Mesothelial cell of epicardium (in vitro differentiated cells): ENCODE results near the gene HLA-E. TPM values are rescaled to one million over a fixed set of nuclear protein-coding genes. Genes with fewer than 3 reads are reported as not detected.

ENCODE experiments used
- DNase-seq, 2 experiments: peaks; one replicate each; pipeline ENCODE4 v3.0.0; 2021; ENCODE audit warnings: low spot score in 2 of 2; ENCODE audit not compliant: unreplicated experiment in 2 of 2
- H3K27ac Mint-ChIP-seq: 2 replicates; pipeline ENCODE4 v1.8.0; 2021; ENCODE audit warnings: mixed read lengths
- H3K27me3 Mint-ChIP-seq: 2 replicates; pipeline ENCODE4 v1.8.0; 2021; ENCODE audit warnings: low read depth, mixed read lengths
- H3K36me3 Mint-ChIP-seq: 2 replicates; pipeline ENCODE4 v1.8.0; 2021; ENCODE audit warnings: mixed read lengths
- H3K4me1 Mint-ChIP-seq: 2 replicates; pipeline ENCODE4 v1.8.0; 2021; ENCODE audit warnings: mixed read lengths
- H3K4me3 Mint-ChIP-seq: 2 replicates; pipeline ENCODE4 v1.8.0; 2021; ENCODE audit warnings: mild to moderate bottlenecking, moderate library complexity, mixed read lengths
- H3K9me3 Mint-ChIP-seq: 2 replicates; pipeline ENCODE4 v1.8.0; 2021; ENCODE audit warnings: mixed read lengths
- total RNA-seq: library from RNA; stranded (reverse); gene quantifications from 3 replicates; pipeline ENCODE4 v1.2.1, GENCODE V29; 2021
- TF ChIP-seq, protein P1 (sequence below): fragments of 200-600 bp; sonication (generic); IDR thresholded peaks from one replicate; pipeline ENCODE4 v1.5.0; 2021; ENCODE audit warnings: antibody characterized with exemption; ENCODE audit not compliant: unreplicated experiment

Gene HLA-E
- total RNA-seq, 1 donor from 2014 or later, result 59.5 TPM

DNA sequence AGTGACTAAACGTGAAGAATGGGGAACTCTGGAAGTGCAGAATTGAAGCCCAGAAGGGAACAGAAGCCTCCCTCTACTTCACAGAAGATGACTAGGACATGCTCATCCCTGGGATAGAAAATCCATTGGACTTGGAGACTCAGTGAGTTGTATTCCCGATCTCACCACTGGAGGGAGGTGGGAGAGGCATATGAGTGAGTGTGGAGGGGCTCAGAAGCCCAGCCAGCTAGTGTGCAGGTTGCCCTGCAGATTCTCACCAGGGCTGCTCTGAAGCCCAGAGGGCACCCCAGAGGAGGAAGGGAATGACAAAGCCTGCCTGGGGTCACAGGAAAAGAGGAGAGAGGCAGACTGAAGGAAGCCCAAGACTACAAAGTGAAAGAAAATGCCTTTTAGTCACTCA lies 42.1 kb upstream of the HLA-E start:
- no peaks in the 10 kb centered on the region for H3K4me1 Mint-ChIP-seq
- DNase-seq, result no peak
- TF ChIP-seq, protein P1, sequence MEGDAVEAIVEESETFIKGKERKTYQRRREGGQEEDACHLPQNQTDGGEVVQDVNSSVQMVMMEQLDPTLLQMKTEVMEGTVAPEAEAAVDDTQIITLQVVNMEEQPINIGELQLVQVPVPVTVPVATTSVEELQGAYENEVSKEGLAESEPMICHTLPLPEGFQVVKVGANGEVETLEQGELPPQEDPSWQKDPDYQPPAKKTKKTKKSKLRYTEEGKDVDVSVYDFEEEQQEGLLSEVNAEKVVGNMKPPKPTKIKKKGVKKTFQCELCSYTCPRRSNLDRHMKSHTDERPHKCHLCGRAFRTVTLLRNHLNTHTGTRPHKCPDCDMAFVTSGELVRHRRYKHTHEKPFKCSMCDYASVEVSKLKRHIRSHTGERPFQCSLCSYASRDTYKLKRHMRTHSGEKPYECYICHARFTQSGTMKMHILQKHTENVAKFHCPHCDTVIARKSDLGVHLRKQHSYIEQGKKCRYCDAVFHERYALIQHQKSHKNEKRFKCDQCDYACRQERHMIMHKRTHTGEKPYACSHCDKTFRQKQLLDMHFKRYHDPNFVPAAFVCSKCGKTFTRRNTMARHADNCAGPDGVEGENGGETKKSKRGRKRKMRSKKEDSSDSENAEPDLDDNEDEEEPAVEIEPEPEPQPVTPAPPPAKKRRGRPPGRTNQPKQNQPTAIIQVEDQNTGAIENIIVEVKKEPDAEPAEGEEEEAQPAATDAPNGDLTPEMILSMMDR, result no peak
- no peak overlapping the region for H3K27ac Mint-ChIP-seq
- H3K27me3 Mint-ChIP-seq, result peaks cover 93% of the 10 kb centered on the region
- H3K36me3 Mint-ChIP-seq, result no peaks in the 10 kb centered on the region
- H3K4me3 Mint-ChIP-seq, result no peak overlapping the region
- H3K9me3 Mint-ChIP-seq, result no peaks in the 10 kb centered on the region

DNA sequence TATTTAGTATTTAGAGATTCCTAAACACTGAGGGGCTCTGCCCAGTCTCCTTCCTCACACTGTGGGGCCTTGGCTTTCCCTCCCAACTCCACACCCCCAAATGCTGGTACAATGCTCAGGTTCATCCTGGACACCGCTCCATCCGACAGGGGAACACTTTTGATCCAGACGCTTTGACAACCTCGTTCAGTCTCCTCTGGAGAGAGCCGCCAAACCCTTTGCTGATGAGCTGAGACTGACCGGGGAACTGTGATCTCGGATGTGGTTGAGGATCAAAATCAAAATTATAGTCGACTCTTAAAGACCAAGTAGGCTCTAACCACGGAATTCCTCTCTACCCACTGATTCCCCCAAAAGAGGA lies 38.8 kb upstream of the HLA-E start:
- peaks cover 93% of the 10 kb centered on the region for H3K27me3 Mint-ChIP-seq
- no peaks in the 10 kb centered on the region for H3K4me1 Mint-ChIP-seq
- no peaks in the 10 kb centered on the region for H3K36me3 Mint-ChIP-seq
- H3K9me3 Mint-ChIP-seq, result no peaks in the 10 kb centered on the region
- TF ChIP-seq, protein P1, result no peak
- H3K27ac Mint-ChIP-seq, result no peak overlapping the region
- DNase-seq, result no peak
- H3K4me3 Mint-ChIP-seq, result no peak overlapping the region

DNA sequence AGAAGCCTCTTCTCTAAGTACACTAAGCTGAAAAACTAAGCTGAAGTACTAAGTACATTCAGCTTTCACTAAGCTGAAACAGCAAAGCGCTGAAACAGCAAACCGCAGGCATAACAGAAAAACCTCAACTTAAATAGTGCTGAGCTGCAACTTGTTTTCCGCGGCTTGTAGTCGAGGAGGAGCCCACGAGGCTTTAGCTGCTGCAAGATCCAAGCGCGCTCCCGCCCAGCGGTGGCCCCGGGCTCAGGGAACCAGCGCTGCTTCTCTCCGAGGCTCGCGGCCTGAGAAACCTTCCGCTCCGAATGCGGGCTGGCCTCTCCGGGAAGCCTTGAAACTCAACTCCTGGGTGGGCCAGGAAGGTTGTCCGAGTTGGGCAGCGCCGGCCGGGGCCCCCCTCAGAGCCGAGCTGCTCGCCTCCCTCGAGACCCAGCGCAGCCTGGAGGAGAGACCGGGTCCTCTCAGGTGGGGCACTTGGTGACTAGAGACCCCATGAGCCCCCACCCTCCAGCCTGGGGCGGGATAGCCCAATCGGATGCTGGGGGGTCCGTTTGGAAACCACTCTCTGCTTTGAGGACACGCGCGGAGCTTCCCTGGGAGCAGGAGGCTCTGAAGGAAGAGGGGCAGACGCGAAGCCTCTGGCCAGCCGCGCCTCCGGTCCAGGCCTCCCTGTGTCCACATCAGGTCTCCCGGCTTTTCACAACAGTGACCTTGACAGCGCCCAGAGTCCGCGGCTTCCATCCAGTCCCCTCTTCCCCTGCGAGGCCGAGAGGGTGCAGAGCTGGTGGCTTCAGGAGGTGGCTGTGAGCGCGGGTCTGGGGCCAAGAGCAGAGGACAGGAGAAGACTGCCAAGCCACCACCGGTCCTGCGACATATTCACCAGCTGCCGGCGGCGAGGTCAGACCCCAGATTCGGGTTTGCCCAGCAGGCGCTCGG lies 38.1 kb upstream of the HLA-E start:
- Mint-ChIP-seq H3K9me3 (no peaks in the 10 kb centered on the region), H3K27ac (no peak overlapping the region), H3K27me3 (peaks cover 92% of the 10 kb centered on the region), H3K36me3 (no peaks in the 10 kb centered on the region), H3K4me1 (no peaks in the 10 kb centered on the region), H3K4me3 (no peak overlapping the region)
- TF ChIP-seq, protein P1, result no peak
- DNase-seq, result no peak

DNA sequence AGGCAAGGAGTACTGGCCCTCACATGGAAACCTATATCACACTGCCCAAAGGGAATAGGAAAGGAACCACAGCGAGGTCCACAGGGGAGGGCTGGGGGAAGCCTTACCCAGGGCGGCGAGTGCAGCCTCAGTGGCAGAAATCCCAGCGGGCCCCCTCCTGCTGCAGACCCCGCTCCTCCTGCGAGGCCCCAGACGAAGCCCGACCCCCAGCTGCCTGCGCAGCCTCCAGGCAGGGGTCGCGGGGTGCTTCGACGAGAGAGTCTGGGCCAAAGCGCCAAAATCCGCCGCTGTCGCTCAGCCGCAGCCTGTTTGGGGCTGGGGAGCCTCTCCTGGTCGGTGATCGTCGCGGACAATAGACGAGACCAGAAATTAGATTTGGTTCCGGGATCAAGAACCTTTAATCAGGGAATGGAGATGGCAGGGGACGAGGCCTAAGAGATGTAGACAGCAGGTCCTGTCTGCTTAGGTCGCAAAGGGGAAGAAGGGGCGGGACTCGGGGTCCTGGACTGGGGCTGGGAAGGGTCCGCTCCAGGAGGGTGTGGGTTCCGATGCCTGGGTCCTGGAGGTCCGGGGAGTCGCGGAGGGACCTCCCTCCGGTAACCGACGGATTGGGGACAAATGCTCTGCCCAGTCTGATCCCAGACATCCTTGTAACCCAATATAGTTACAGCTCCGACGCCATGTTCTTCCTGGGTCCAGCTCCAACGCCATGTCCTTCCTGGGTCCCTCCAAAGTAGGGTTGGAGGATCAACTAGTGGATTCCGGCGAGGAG lies 36.4 kb upstream of the HLA-E start:
- no peaks in the 10 kb centered on the region for H3K4me1 Mint-ChIP-seq
- H3K27me3 Mint-ChIP-seq, result peaks cover 90% of the 10 kb centered on the region
- no peak overlapping the region for H3K27ac Mint-ChIP-seq

DNA sequence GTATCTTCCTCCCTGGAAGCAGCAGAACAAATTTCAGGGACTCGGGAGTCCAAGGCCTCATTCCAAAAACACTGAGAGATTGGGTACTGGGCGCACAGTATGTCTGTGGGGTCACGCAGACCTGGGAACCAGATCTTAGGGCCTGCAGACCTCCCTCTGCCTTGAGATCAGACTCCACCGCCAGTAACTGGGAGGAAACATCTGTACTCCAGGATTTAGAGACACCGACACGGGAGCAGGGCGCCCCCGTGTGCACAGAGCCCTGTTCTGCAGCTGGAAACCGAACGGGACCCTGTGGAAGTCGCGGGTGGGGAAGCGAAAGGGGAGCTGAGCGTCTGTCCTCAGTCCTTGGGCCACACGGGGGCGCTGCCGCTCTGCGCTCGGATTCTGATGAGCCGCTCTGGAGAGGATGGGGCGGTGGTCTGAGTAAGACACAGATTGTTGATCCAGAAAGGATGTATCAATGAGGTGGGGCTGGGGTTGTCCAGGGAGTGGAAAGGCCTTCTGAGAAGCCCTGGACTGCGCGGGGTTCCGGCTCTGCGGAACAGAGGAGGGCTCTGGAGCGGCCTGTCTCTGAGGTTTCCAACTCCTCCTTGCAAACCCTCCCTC lies 35.7 kb upstream of the HLA-E start:
- H3K4me3 Mint-ChIP-seq, result peak overlapping the region; percentile 50
- peaks cover 90% of the 10 kb centered on the region for H3K27me3 Mint-ChIP-seq
- H3K4me1 Mint-ChIP-seq, result no peaks in the 10 kb centered on the region
- H3K9me3 Mint-ChIP-seq, result no peaks in the 10 kb centered on the region
- no peaks in the 10 kb centered on the region for H3K36me3 Mint-ChIP-seq
- DNase-seq, result peak; percentile 82 to 94
- H3K27ac Mint-ChIP-seq, result no peak overlapping the region
- TF ChIP-seq, protein P1, result peak; percentile 70

More for the DNA sequence above, 36.4 kb upstream of the HLA-E start:
- no peak for DNase-seq
- Mint-ChIP-seq H3K4me3 (no peak overlapping the region), H3K9me3 (no peaks in the 10 kb centered on the region), H3K36me3 (no peaks in the 10 kb centered on the region)
- TF ChIP-seq, protein P1, result no peak
